Measurements from ENCODE around the gene HOMER2. TPM values are rescaled to one million over a fixed set of nuclear protein-coding genes. Genes with fewer than 3 reads are reported as not detected.

The HOMER2 gene
- total and polyA plus RNA-seq, 4 donors: 4.3 to 62.0 (median 23.6) TPM

DNA sequence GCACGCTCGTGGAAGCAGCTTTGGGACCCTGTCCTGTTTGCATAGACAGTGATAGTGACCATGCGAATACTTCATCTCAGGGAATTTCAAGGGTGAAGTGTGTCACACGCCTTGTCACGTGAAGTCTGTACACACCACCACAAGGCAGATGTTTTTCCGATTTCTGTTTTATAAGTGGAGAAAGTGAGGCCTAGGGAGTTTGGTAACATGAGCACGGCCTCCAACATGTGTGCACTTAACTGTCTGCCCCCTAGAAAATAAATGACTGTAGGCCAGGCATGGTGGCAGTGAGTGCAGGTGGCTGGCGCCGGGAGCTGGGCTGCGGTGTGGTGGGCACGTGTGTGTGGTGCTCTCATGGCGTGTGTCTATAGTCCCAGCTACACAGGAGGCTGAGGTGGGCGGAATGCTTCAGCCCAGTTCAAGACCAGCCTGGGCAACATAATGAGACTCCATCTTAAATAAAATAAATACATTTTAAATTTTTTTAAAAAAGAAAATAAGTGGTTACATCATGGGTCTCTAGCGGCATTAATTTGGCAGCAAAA lies 101.1 kb downstream of the HOMER2 start:
- Histone ChIP-seq H3K36me3 (ENCODE audit: control insufficient read depth in 4 of 4, insufficient read depth in 3 of 4, low read depth in 1 of 4, low read length in 3 of 4) (peaks cover 0 to 21% (median 8%) of the 10 kb centered on the region in 4 donors), H3K9me3 (ENCODE audit: control insufficient read depth in 4 of 4, low read length in 3 of 4) (no peaks in the 10 kb centered on the region), H3K27ac (ENCODE audit: low read depth in 1 of 2, low read length in 2 of 2) (no peak overlapping the region), H3K9ac (ENCODE audit: low read depth in 1 of 2, low read length in 2 of 2) (no peak overlapping the region), H3K4me1 (ENCODE audit: control insufficient read depth in 4 of 4, insufficient read depth in 4 of 4, low read length in 3 of 4) (peaks cover 3 to 33% (median 25%) of the 10 kb centered on the region in 4 donors), H3K27me3 (ENCODE audit: control insufficient read depth in 4 of 4, insufficient read depth in 4 of 4, low read length in 3 of 4) (no peaks in the 10 kb centered on the region), H3K4me3 (ENCODE audit: low read depth in 1 of 3, low read length in 3 of 3) (no peak overlapping the region)
- TF ChIP-seq JUND (IDR thresholded peaks at IDR 0.05) (no peak), RAD21 (IDR thresholded peaks at IDR 0.05) (no peak), NR2F2 (IDR thresholded peaks at IDR 0.05) (no peak), TAF1 (conservative IDR thresholded peaks at IDR 0.05) (no peak), GABPA (IDR thresholded peaks at IDR 0.05 in 1 of 2, conservative IDR thresholded peaks at IDR 0.05 in 1 of 2) (no peak), ATF3 (IDR thresholded peaks at IDR 0.05) (no peak), HNF4G (IDR thresholded peaks at IDR 0.05) (no peak), MAX (IDR thresholded peaks at IDR 0.05) (no peak), HNF4A (conservative IDR thresholded peaks at IDR 0.05) (no peak), EGR1 (IDR thresholded peaks at IDR 0.05; ENCODE audit: low read depth in 2 of 2) (no peak), FOXA2 (IDR thresholded peaks at IDR 0.05) (no peak), FOXA1 (IDR thresholded peaks at IDR 0.05) (no peak)
- 95% methylated on average over 14 of the region's 14 CpGs for whole genome bisulfite sequencing
- no peak for DNase-seq (ENCODE audit: low spot score)

GRCh38 chr15:82850731-82851130 lies 101.8 kb downstream of the HOMER2 start:
- 69% methylated on average over 7 of the region's 7 CpGs for WGBS
- no peak overlapping the region for H3K27ac ChIP-seq (ENCODE audit: low read depth in 1 of 2, low read length in 2 of 2)
- H3K9me3 ChIP-seq (ENCODE audit: control insufficient read depth in 4 of 4, low read length in 3 of 4): no peaks in the 10 kb centered on the region
- H3K4me3 ChIP-seq (ENCODE audit: low read depth in 1 of 3, low read length in 3 of 3): no peak overlapping the region
- no peaks in the 10 kb centered on the region for H3K27me3 ChIP-seq (ENCODE audit: control insufficient read depth in 4 of 4, insufficient read depth in 4 of 4, low read length in 3 of 4)
- peaks cover 3 to 33% (median 25%) of the 10 kb centered on the region in 4 donors for H3K4me1 ChIP-seq (ENCODE audit: control insufficient read depth in 4 of 4, insufficient read depth in 4 of 4, low read length in 3 of 4)
- peaks cover 0 to 21% (median 9%) of the 10 kb centered on the region in 4 donors for H3K36me3 ChIP-seq (ENCODE audit: control insufficient read depth in 4 of 4, insufficient read depth in 3 of 4, low read depth in 1 of 4, low read length in 3 of 4)
- no peak overlapping the region for H3K9ac ChIP-seq (ENCODE audit: low read depth in 1 of 2, low read length in 2 of 2)
- TF ChIP-seq FOXA1 (IDR thresholded peaks at IDR 0.05): no peak
- no peak for TF ChIP-seq NR2F2 (IDR thresholded peaks at IDR 0.05)
- no peak for TF ChIP-seq REST (IDR thresholded peaks at IDR 0.05)
- no peak for TF ChIP-seq MAX (IDR thresholded peaks at IDR 0.05)
- TF ChIP-seq GABPA (IDR thresholded peaks at IDR 0.05 in 1 of 2, conservative IDR thresholded peaks at IDR 0.05 in 1 of 2): no peak
- TF ChIP-seq RXRA (IDR thresholded peaks at IDR 0.05): no peak
- TF ChIP-seq HNF4G (IDR thresholded peaks at IDR 0.05): no peak
- TF ChIP-seq SP1 (IDR thresholded peaks at IDR 0.05): no peak
- TF ChIP-seq FOXA2 (IDR thresholded peaks at IDR 0.05): no peak
- no peak for TF ChIP-seq RAD21 (IDR thresholded peaks at IDR 0.05)
- TF ChIP-seq, protein P1, sequence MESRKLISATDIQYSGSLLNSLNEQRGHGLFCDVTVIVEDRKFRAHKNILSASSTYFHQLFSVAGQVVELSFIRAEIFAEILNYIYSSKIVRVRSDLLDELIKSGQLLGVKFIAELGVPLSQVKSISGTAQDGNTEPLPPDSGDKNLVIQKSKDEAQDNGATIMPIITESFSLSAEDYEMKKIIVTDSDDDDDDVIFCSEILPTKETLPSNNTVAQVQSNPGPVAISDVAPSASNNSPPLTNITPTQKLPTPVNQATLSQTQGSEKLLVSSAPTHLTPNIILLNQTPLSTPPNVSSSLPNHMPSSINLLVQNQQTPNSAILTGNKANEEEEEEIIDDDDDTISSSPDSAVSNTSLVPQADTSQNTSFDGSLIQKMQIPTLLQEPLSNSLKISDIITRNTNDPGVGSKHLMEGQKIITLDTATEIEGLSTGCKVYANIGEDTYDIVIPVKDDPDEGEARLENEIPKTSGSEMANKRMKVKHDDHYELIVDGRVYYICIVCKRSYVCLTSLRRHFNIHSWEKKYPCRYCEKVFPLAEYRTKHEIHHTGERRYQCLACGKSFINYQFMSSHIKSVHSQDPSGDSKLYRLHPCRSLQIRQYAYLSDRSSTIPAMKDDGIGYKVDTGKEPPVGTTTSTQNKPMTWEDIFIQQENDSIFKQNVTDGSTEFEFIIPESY (IDR thresholded peaks at IDR 0.05): no peak
- no peak for TF ChIP-seq JUND (IDR thresholded peaks at IDR 0.05)
- TF ChIP-seq YY1 (IDR thresholded peaks at IDR 0.05): no peak
- TF ChIP-seq HNF4A (conservative IDR thresholded peaks at IDR 0.05): no peak
- no peak for TF ChIP-seq ATF3 (IDR thresholded peaks at IDR 0.05)
- no peak for TF ChIP-seq EGR1 (IDR thresholded peaks at IDR 0.05; ENCODE audit: low read depth in 2 of 2)
- no peak for TF ChIP-seq CTCF (IDR thresholded peaks at IDR 0.05; ENCODE audit: low read depth, low read length, missing input control)
- TF ChIP-seq TAF1 (conservative IDR thresholded peaks at IDR 0.05): no peak
- DNase-seq (ENCODE audit: low spot score): no peak
